ENCODE measurements around the gene DOK5. TPM values are rescaled to one million over a fixed set of nuclear protein-coding genes. Genes with fewer than 3 reads are reported as not detected.

The DOK5 gene
- total RNA-seq, 1 donor from 2014 or later, result not detected

- H3K4me3 ChIP-seq, result no peak overlapping the region
- DNase-seq (ENCODE audit: low spot score in 2 of 2), result no peak
- intact Hi-C loops (cut with DNase I), result loop anchor here (5.0 kb wide), 1 partner anchor 72 kb away; the partner anchor contains the start of gene DOK5
- TF ChIP-seq, protein P1, sequence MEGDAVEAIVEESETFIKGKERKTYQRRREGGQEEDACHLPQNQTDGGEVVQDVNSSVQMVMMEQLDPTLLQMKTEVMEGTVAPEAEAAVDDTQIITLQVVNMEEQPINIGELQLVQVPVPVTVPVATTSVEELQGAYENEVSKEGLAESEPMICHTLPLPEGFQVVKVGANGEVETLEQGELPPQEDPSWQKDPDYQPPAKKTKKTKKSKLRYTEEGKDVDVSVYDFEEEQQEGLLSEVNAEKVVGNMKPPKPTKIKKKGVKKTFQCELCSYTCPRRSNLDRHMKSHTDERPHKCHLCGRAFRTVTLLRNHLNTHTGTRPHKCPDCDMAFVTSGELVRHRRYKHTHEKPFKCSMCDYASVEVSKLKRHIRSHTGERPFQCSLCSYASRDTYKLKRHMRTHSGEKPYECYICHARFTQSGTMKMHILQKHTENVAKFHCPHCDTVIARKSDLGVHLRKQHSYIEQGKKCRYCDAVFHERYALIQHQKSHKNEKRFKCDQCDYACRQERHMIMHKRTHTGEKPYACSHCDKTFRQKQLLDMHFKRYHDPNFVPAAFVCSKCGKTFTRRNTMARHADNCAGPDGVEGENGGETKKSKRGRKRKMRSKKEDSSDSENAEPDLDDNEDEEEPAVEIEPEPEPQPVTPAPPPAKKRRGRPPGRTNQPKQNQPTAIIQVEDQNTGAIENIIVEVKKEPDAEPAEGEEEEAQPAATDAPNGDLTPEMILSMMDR (IDR thresholded peaks at IDR 0.05), result no peak
- H3K27ac ChIP-seq, result no peak overlapping the region
- no peaks in the 10 kb centered on the region for H3K36me3 ChIP-seq
- H3K9me3 ChIP-seq, result no peaks in the 10 kb centered on the region
- H3K4me1 ChIP-seq, result no peaks in the 10 kb centered on the region
- no peaks in the 10 kb centered on the region for H3K27me3 ChIP-seq
Measured at GRCh38 chr20:54549658-54550326, 74.4 kb downstream of the DOK5 start.

- H3K4me3 ChIP-seq, result no peak overlapping the region
- no peaks in the 10 kb centered on the region for H3K27me3 ChIP-seq
- TF ChIP-seq, protein P1 (IDR thresholded peaks at IDR 0.05), result no peak
- no peak for DNase-seq (ENCODE audit: low spot score in 2 of 2)
- no peaks in the 10 kb centered on the region for H3K36me3 ChIP-seq
- no peaks in the 10 kb centered on the region for H3K4me1 ChIP-seq
- intact Hi-C loops (cut with DNase I), result loop anchor here (5.0 kb wide), 1 partner anchor 74 kb away; the partner anchor contains the start of gene DOK5
- no peaks in the 10 kb centered on the region for H3K9me3 ChIP-seq
- no peak overlapping the region for H3K27ac ChIP-seq
Measured at GRCh38 chr20:54550776-54551396, 75.5 kb downstream of the DOK5 start.

DNA sequence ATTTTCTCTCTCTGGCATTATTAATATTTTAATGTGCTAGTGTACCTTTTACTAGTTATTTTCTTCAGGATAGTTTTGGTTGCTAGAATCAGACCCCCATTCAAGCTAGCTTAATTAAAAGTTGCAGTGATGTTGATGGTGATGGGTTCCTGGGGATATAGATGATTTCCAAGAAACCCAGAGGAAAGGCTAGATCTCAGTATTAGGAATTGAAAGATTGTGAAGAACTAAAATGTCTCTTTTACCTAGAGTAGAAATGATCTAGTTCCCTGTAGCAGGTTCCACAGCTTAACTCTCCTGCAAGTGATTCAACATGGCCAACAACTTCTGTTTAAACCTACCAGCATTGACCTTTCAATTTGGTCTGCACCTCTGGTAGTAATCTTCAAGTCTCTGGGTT, 78.6 kb downstream of the DOK5 start:
- Histone ChIP-seq H3K36me3 (no peaks in the 10 kb centered on the region), H3K27me3 (no peaks in the 10 kb centered on the region)
- intact Hi-C loops (cut with DNase I), result loop anchor here (5.0 kb wide), 1 partner anchor 77 kb away; the partner anchor contains the start of gene DOK5

GRCh38 chr20:54555150-54555549, 79.8 kb downstream of the DOK5 start:
- Histone ChIP-seq H3K36me3 (no peaks in the 10 kb centered on the region), H3K4me3 (no peak overlapping the region), H3K27me3 (no peaks in the 10 kb centered on the region), H3K9me3 (no peaks in the 10 kb centered on the region), H3K4me1 (no peaks in the 10 kb centered on the region), H3K27ac (no peak overlapping the region)
- intact Hi-C loops (cut with DNase I), result loop anchor here (5.0 kb wide), 1 partner anchor 42 kb away; no protein-coding TSS in a partner anchor
- no peak for DNase-seq (ENCODE audit: low spot score in 2 of 2)
- TF ChIP-seq, protein P1 (IDR thresholded peaks at IDR 0.05), result no peak

More for the DNA sequence above, 78.6 kb downstream of the DOK5 start:
- no peaks in the 10 kb centered on the region for H3K9me3 ChIP-seq
- no peaks in the 10 kb centered on the region for H3K4me1 ChIP-seq
- H3K4me3 ChIP-seq, result no peak overlapping the region
- no peak for DNase-seq (ENCODE audit: low spot score in 2 of 2)
- TF ChIP-seq, protein P1 (IDR thresholded peaks at IDR 0.05), result no peak
- no peak overlapping the region for H3K27ac ChIP-seq

DNA sequence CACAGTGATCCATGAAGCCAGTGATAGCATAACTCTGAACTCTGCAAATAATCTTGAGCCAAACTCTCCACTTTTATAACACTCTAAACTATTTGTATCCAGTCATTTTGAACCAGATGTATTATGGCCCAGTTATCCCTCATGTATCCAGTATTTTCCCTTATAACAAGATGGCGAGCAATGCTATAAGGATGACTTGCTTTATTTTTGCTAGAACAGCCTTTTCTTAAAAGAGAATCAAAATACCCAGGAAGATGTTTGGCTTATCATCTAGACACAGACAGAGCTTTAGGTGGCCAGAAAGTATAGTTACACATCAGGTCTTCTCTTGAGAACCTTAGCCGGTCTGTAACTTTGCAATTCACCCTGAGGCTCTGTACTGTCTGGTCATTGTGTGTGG, 81.0 kb downstream of the DOK5 start:
- Histone ChIP-seq H3K9me3 (no peaks in the 10 kb centered on the region), H3K4me1 (no peaks in the 10 kb centered on the region), H3K36me3 (no peaks in the 10 kb centered on the region), H3K27me3 (no peaks in the 10 kb centered on the region), H3K4me3 (no peak overlapping the region), H3K27ac (no peak overlapping the region)
- no peak for DNase-seq (ENCODE audit: low spot score in 2 of 2)
- TF ChIP-seq, protein P1 (IDR thresholded peaks at IDR 0.05), result no peak
- intact Hi-C loops (cut with DNase I), result loop anchor here (5.0 kb wide), 1 partner anchor 41 kb away; no protein-coding TSS in a partner anchor
